ENCODE results near the gene SLC27A6. TPM values are rescaled to one million over a fixed set of nuclear protein-coding genes. Genes with fewer than 3 reads are reported as not detected.
A peak's percentile ranks its signal among the peaks of the same experiment; 100 is the strongest.

Gene SLC27A6
- total RNA-seq, 1 donor from 2014 or later = 26.3 TPM

- Mint-ChIP-seq H3K4me3 (no peak overlapping the region), H3K4me1 (peaks cover 17% of the 10 kb centered on the region), H3K9me3 (peaks cover 22% of the 10 kb centered on the region), H3K27ac (no peak overlapping the region), H3K36me3 (peaks cover 20% of the 10 kb centered on the region), H3K27me3 (ENCODE audit: low read depth) (no peaks in the 10 kb centered on the region)
- TF ChIP-seq CTCF (IDR thresholded peaks at IDR 0.05; ENCODE audit: unreplicated experiment) = no peak
- DNase-seq (ENCODE audit: low spot score in 2 of 2, unreplicated experiment in 2 of 2) = no peak
These were observed 88.2 kb downstream of the SLC27A6 start for GRCh38 chr5:129053438-129053837.

- Mint-ChIP-seq H3K27me3 (ENCODE audit: low read depth) (no peaks in the 10 kb centered on the region), H3K9me3 (peaks cover 41% of the 10 kb centered on the region), H3K27ac (no peak overlapping the region), H3K36me3 (peaks cover 21% of the 10 kb centered on the region), H3K4me1 (peaks cover 2% of the 10 kb centered on the region), H3K4me3 (no peak overlapping the region)
- TF ChIP-seq CTCF (IDR thresholded peaks at IDR 0.05; ENCODE audit: unreplicated experiment) = no peak
- DNase-seq (ENCODE audit: low spot score in 2 of 2, unreplicated experiment in 2 of 2) = no peak
These were observed 92.0 kb downstream of the SLC27A6 start for GRCh38 chr5:129057329-129057728.

- Mint-ChIP-seq H3K36me3 (peaks cover 13% of the 10 kb centered on the region), H3K9me3 (peaks cover 33% of the 10 kb centered on the region), H3K4me1 (peaks cover 9% of the 10 kb centered on the region), H3K4me3 (no peak overlapping the region), H3K27ac (no peak overlapping the region), H3K27me3 (ENCODE audit: low read depth) (no peaks in the 10 kb centered on the region)
- DNase-seq (ENCODE audit: low spot score in 2 of 2, unreplicated experiment in 2 of 2) = no peak
- TF ChIP-seq CTCF (IDR thresholded peaks at IDR 0.05; ENCODE audit: unreplicated experiment) = no peak
These were observed 96.6 kb downstream of the SLC27A6 start for GRCh38 chr5:129061849-129062248.

GRCh38 chr5:129063483-129064113 lies 98.3 kb downstream of the SLC27A6 start:
- peaks cover 1% of the 10 kb centered on the region for H3K36me3 Mint-ChIP-seq
- H3K4me1 Mint-ChIP-seq = peaks cover 9% of the 10 kb centered on the region
- no peaks in the 10 kb centered on the region for H3K27me3 Mint-ChIP-seq (ENCODE audit: low read depth)
- peak overlapping the region; percentile 34 for H3K27ac Mint-ChIP-seq
- DNase-seq (ENCODE audit: low spot score in 2 of 2, unreplicated experiment in 2 of 2) = no peak
- peaks cover 18% of the 10 kb centered on the region for H3K9me3 Mint-ChIP-seq
- H3K4me3 Mint-ChIP-seq = no peak overlapping the region
- TF ChIP-seq CTCF (IDR thresholded peaks at IDR 0.05; ENCODE audit: unreplicated experiment) = no peak

- Mint-ChIP-seq H3K9me3 (no peaks in the 10 kb centered on the region), H3K4me3 (no peak overlapping the region), H3K4me1 (peaks cover 16% of the 10 kb centered on the region), H3K36me3 (no peaks in the 10 kb centered on the region), H3K27me3 (ENCODE audit: low read depth) (no peaks in the 10 kb centered on the region), H3K27ac (no peak overlapping the region)
- no peak for DNase-seq (ENCODE audit: low spot score in 2 of 2, unreplicated experiment in 2 of 2)
- TF ChIP-seq CTCF (IDR thresholded peaks at IDR 0.05; ENCODE audit: unreplicated experiment) = no peak
These were observed 100.4 kb downstream of the SLC27A6 start for GRCh38 chr5:129065721-129066120.

GRCh38 chr5:129067745-129068144 lies 102.5 kb downstream of the SLC27A6 start:
- H3K27ac Mint-ChIP-seq = no peak overlapping the region
- H3K4me1 Mint-ChIP-seq = peaks cover 16% of the 10 kb centered on the region
- no peak for DNase-seq (ENCODE audit: low spot score in 2 of 2, unreplicated experiment in 2 of 2)
- no peaks in the 10 kb centered on the region for H3K36me3 Mint-ChIP-seq
- no peaks in the 10 kb centered on the region for H3K27me3 Mint-ChIP-seq (ENCODE audit: low read depth)
- H3K9me3 Mint-ChIP-seq = no peaks in the 10 kb centered on the region
- TF ChIP-seq CTCF (IDR thresholded peaks at IDR 0.05; ENCODE audit: unreplicated experiment) = no peak
- H3K4me3 Mint-ChIP-seq = no peak overlapping the region

Measured in mesothelial cell of epicardium (in vitro differentiated cells).